RWPE1 (cell line): ENCODE results near the gene DLGAP1.

Experiments used
- CTCF ChIA-PET: fragments of 350-600 bp; sonication (Branson Sonifier 250); formaldehyde crosslinking; extraction: SDS; loops from one replicate; lab custom pipeline; 2021; lab: Yijun Ruan, JAX
- POLR2A ChIA-PET: fragments of 400-600 bp; formaldehyde crosslinking; extraction: SDS; loops from one replicate; lab custom pipeline; 2020; ENCODE audit warnings: antibody characterized with exemption; ENCODE audit not compliant: low non-redundant PET; lab: Yijun Ruan, JAX
- DNase-seq: peaks from one replicate; pipeline ENCODE4 v3.0.0; 2012; ENCODE audit warnings: low spot score
- H3K27ac ChIP-seq: fragments of 450-650 bp; 2 replicates; pipeline ENCODE4 v1.5.1; 2017
- CTCF ChIP-seq: fragments of 450-650 bp; conservative IDR thresholded peaks from 2 replicates; pipeline ENCODE4 v1.5.1; 2017; ENCODE audit warnings: low read depth, mild to moderate bottlenecking

Gene DLGAP1

GRCh38 chr18:4017480-4017879, 437.6 kb downstream of the DLGAP1 start:
- peak; percentile 17 for DNase-seq
- H3K27ac ChIP-seq = no peak overlapping the region
- POLR2A ChIA-PET = no interaction called here
- CTCF ChIA-PET = interaction anchor here (1.0 kb wide), 1 partner anchor 22 kb away, joined by 3 read pairs; no protein-coding TSS in a partner anchor
- no peak for TF ChIP-seq CTCF

- no peak overlapping the region for H3K27ac ChIP-seq
- DNase-seq = no peak
- TF ChIP-seq CTCF = no peak
- ChIA-PET POLR2A (no interaction called here), CTCF (no interaction called here)
These were observed 438.6 kb downstream of the DLGAP1 start for GRCh38 chr18:4016391-4017049.

- CTCF ChIA-PET = no interaction called here
- H3K27ac ChIP-seq = no peak overlapping the region
- TF ChIP-seq CTCF = no peak
- POLR2A ChIA-PET = no interaction called here
- DNase-seq = no peak
These were observed 447.3 kb downstream of the DLGAP1 start for GRCh38 chr18:4007846-4008245.

GRCh38 chr18:4004183-4004829, 450.8 kb downstream of the DLGAP1 start:
- POLR2A ChIA-PET = no interaction called here
- CTCF ChIA-PET = interaction anchor here (0.6 kb wide), 2 partner anchors 9 to 49 kb away, joined by 4 read pairs; no protein-coding TSS in a partner anchor
- no peak overlapping the region for H3K27ac ChIP-seq
- DNase-seq = peak; percentile 39
- TF ChIP-seq CTCF = no peak

GRCh38 chr18:3998698-3999333, 456.3 kb downstream of the DLGAP1 start:
- CTCF ChIA-PET = interaction anchor here (0.6 to 0.9 kb wide), 6 partner anchors 26 to 1786 kb away, joined by 3 to 6 read pairs (median 3); no protein-coding TSS in a partner anchor
- POLR2A ChIA-PET = no interaction called here
- peak; percentile 89 for TF ChIP-seq CTCF

GRCh38 chr18:3995476-3996102, 459.5 kb downstream of the DLGAP1 start:
- CTCF ChIA-PET = interaction anchor here (0.5 to 3.0 kb wide), 29 partner anchors 9 to 1949 kb away, joined by 3 to 22 read pairs (median 4); no protein-coding TSS in a partner anchor
- DNase-seq = peak; percentile 22
- POLR2A ChIA-PET = no interaction called here
- peak; percentile 88 for TF ChIP-seq CTCF
- no peak overlapping the region for H3K27ac ChIP-seq

More at GRCh38 chr18:3998698-3999333, 456.3 kb downstream of the DLGAP1 start:
- peak; percentile 29 for DNase-seq
- H3K27ac ChIP-seq = no peak overlapping the region
